Endometrial microvascular endothelial cells (primary cell): Measurements from ENCODE around the gene RORB. TPM values are rescaled to one million over a fixed set of nuclear protein-coding genes. Genes with fewer than 3 reads are reported as not detected.

Experiments used
- in situ Hi-C: cut with HindIII; loops from 2 replicates; pipeline ENCODE4 v1.10.0; 2017; ENCODE audit warnings: low sequenced_read_pairs, low pct_unique_long_range_greater_than_20kb; ENCODE audit errors: inconsistent ontology term
- total RNA-seq: library from RNA; depleted of rRNA; stranded (reverse); fragments of >200 nt; gene quantifications from one replicate; pipeline ENCODE4 v1.2.3, GENCODE V29; 2015; ENCODE audit errors: inconsistent ontology term

RORB gene
- total RNA-seq, 1 donor from 2014 or later, result not detected

DNA sequence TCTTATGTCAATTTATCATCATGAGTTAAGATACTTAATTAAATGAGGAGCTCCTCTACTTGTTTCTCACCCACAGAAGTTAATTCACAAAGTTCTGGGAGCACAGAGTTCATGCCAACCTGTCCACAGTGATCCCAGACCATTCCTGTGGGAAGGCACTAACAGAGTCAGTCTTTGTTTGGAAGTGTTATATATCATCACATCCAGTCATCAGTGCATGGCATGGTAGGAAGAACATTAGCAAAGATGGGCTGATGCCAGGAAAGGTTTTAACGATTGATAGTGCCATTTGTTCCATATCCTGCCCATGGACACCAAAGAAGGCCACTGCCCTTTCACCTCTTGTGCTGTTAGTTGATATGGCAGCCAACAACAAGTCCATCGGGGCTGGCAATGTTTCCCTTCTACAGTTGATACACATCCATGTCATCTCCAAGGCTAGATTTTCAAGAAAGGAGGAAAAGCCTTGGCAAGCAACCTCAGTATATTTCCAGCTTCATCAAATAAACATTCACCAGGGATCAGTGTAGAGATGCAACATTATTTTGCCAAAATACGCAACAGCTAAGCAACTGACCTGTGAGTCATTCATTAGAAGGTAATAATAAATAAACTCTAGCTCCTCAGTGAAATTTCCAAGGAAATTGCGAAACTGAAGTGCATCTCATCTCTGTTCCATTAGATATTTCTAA is 169.6 kb downstream of the RORB start:
- in situ Hi-C loops, result no loop called here

DNA sequence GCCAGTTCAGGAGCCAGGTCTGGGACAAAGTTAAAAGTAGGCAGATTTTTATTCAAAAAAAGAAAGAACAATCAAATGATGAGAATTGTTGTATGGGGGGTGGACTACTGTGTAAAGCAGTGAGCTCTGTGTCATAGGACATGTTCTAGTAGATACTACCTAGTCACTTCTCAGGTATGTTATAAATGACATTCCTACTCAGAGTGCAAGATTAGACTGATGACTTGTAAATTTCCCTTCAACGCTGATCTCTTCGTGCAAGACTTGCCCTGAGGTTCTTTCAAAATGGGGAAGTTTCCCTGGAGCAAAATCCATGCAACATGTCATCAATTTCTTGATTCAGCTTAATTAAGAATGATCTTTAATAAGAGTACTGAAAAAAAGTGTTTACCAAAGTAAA is 175.1 kb downstream of the RORB start:
- in situ Hi-C loops, result no loop called here

DNA sequence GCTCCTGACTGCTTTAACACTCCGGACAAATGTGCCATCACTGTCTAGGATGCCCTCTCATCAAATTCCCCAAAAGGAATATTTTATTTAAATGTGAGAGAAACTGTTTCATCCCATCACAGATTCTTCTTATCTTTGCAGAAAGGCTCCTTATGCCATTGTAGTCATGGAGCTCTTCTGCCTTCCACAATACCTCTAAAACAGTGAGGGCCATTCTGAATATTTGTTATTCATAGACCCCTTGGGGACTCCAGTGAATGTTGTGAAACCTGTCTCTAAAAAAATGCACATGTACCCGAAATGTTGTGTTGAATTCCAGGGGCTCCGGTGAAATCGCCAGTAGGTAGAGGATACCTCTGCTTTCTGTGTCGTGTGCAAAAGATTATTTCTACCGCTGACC is 176.9 kb downstream of the RORB start:
- in situ Hi-C loops, result no loop called here

DNA sequence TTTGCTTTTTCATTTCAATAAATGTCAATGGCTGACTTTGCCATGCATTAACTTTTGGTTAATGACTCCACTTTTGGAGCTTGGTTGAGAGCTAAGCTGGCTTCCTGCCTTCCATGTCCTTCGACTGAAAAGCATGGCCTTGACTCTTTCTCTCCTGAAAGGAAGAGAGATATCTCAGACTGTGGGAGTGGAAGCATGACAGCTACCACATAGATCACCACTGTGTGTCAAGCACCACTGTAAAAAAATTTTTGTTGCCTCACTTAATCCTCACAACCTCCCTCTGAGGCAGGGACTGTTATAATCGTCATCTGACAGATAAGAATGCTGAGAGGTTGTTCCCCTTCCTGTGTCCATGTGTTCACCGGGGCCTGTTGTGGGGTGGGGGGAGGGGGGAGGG is 184.8 kb downstream of the RORB start:
- in situ Hi-C loops, result no loop called here

DNA sequence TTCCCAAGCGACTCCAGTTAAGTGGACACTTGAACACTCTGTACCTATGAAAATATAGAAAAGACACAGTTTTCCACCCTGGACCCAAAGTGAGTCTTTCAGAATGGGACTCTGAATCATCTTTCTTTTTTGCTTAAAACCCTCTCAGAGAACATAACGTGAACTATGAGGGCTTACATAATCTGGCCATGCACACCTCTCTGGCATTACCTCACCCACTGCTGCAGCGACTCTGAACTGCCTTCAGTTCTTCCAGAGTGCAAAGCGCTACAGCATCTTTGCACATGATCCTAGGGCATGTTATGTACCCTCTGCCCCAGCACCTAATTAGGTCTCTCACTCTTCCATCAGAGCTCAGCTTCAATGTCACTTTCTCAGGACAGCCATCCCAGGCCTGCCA is 186.2 kb downstream of the RORB start:
- in situ Hi-C loops, result no loop called here

DNA sequence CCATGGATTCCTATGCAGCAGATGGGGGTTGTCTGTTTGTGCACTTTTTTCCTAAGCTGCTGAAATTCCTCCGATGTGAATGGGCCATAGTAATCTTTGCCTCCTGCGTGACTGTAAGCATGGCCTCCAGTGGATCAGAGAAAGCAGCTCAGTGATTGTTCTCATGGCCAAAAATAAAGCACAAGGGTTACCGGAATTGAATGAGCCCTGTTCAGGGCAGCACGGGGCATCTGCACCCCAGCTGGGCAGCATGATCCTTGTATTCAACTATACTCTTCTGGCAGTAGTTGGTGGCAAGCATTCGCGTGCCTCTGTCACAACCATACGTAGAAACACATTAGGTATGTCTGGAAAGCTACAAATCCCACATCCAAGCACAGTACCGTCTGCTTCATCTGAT is 193.9 kb downstream of the RORB start:
- in situ Hi-C loops, result no loop called here

DNA sequence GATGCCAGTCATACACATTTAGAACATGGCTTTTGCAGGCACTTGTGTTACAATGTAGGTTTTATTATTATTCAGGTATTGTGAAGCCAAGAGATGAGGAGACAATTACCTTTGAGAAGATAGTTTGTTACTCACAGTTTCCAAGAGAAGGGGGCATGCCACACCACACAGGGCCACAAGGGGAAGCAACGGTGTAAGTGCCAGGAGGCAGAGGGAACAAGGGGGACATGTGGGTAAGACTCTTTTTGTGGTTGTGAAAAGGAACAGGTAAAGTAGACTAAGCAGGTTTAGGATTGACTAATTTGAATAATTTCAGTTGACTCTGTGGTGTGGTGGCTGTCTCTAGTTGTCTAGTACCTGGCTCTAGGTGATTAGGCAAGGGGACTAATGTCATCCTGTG is 199.4 kb downstream of the RORB start:
- in situ Hi-C loops, result no loop called here

DNA sequence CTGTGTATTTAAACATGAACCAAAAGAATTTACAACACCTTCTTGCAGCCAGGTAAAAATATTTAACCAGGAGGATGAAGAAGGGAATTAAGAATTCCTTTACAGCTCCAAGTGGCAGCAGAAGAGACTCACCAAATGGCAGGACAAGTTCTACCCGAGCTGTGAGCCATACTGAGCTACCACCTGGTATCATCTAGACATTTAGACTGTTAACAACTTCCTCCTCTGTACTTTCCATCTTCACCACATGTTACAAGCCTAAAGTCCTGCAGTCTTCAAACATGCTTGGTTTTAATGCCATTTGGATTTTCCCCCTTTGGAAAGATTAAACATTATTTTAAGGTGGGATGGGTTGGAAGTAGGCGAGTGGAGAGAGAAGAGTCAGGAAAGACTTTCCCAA is 200.4 kb downstream of the RORB start:
- in situ Hi-C loops, result no loop called here

DNA sequence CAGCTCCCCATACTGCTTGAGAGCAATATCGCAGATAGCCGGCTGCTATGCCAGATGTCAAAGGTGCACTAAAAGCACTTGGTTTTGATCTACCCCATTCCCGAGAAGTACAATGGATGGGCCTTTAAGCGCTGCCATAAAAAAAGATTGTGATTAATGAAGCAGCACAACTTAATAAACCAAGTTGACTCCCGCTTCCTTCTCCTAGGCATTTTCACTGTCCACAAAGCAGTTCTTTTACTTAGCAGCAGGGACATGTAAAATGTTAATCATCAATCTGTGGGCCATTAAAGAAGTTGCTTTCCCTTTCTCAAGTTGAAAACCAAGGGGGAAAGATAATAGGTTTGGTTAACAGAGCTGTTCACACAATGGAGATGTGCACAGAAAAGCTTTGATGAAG is 214.2 kb downstream of the RORB start:
- in situ Hi-C loops, result no loop called here

DNA sequence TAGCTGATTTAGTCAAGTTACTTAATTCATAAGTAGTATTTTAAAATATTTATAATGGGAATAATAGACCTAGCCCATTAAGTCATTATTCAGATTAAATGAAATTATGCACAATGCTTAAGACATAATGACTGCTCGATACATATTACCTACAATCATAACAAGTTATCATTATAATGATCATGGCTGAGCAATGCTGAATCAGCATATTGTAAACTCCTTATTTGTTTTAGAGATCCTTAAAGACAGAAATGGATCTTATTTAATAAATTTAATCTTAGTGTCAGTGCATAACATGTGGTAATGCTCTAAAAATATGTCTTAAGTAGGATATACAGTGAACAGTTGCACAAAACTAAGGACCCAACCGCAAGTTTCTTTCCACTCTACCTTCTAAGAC is 221.6 kb downstream of the RORB start:
- in situ Hi-C loops, result no loop called here

DNA sequence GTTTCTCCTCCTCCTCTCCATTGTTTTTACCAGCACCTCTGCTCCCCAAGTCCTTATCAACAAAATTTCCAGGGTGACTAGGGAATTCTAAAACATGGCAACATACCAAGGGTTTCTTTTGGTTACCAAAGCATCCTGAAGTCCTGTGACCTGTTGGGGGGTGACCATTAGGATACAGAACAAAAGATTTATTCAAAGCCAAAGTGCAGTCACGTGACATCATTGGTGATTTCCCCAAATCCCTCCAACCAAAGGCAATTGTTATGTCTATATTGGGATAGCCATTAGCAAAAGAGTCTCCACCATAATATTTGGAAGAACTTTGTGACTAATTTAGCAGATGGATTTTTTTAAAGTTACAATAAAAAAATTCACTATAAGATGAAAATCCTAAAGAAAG is 222.2 kb downstream of the RORB start:
- in situ Hi-C loops, result no loop called here

DNA sequence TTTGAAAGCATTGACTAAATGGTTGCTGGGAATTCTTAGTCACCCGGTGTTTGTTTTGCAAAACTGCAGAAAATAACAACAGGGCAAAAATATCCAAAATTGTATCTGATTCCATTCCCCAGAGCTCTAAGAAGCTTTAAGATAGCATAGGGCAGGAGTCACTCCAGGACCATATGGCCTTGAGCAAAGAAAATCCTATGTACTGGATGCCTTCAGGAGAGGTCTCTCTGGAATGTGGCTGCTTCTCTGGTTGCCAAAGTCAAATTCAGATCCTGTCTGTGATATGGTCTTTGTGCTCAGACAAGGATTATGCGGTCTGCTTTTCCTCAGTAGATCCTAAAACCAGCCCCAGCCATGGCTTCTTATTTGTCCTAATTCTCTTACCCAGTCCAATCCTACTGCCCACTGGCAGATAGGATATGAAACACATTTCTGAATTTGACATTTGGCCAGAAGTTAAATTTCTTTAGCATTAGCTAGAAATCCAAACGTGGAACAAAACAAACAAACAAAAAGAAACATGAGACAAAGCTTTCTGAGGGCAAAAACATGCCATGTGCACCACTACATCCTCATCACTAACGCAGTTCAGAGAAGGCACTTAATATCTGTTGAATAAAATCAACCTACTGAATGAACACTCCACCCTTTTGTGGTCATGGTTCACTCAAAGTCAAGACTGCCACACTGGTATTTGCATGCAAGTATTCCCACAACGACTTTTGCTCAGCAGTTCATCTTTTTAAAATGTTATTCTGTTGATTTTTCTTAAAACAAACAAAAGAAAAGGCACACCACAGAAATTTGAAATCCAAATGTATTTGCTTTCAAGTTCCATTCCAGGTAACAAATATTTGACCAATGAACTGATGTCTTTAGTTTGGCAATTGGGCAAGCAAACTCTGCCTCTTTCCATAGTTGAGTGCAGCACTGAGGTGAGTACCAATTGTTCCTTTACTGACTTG is 224.8 kb downstream of the RORB start:
- in situ Hi-C loops, result no loop called here

DNA sequence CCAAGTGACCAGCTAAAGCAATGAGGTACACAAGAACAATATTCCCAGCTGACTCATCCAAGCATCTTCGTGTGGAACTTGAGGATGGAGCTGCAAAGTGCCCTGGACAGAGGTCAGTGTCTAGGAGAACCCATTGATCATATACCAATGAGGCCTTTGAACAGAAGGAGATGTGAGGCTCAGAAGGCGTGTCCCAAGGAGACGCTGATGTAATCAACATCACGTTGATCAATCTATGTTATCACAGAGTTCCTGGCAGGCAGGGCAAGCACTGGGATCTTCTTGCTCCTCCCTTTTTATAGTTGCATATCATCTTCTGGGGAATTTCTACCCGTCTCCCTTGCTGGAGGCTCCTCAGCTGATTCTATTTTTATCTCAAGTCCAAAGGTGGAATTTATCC is 227.2 kb downstream of the RORB start:
- in situ Hi-C loops, result no loop called here

DNA sequence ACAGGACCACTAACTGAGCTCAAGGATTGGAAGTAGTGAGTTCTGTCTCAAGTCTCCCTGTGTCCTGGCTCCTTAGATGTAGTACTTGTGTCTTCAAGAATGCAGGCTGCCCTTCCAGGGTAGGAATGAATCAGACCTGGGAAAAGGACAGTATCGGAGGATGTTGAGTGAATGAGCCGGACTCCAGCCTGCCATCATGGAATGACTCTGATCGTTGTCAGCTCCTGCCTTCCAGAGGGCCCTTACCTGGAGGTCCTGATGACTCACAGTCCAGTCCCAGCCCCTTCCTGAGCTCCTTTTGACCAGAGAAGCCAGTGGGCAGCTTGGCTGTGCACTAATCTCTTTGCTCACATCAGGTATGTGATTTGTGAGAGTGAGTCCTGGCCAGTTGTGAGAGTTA is 229.4 kb downstream of the RORB start:
- in situ Hi-C loops, result no loop called here

DNA sequence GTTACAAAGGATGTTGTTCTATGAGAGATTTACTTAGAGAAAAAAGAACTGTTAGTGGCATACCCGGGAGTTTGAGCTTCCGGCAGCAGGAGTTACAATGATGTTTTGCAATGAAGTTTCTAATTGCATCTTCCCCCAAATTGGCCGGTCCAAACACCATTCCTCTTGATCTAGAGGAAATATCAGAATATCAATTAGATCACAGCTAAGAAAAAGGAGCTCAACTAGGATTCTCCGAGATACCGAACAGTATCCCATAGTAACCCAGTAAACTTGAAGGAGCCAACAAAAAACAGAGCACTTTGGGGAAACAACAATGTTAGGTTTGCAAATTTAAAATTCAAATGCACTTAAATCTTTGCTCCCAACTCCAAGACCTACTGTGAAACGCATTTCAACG is 231.0 kb downstream of the RORB start:
- in situ Hi-C loops, result no loop called here

DNA sequence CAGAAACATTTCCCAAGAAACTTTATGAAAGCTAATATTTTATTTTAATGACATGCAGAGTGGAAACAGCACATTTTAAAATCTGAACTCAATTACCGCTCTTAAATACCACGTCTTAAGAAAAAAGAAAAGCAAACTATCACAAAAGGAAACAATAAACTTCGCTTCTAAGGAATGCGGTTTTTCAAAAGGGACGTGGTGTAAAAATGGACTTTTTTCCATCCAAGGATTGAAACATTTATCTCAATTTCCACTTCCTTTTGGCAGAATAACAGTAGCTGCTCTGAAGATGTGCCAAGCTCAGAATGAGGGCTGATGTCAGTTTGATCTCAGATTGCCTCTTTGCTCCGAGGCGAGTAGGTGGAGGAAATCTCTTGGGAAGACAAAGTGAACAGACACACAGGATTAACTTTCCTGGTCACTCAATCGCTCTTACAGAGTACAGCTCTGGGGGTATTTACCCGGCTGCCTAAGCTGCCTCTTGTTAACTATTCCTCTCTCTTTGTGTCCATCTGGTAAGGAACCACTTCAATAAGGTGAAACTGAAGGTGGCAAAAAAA is 232.1 kb downstream of the RORB start:
- in situ Hi-C loops, result no loop called here

DNA sequence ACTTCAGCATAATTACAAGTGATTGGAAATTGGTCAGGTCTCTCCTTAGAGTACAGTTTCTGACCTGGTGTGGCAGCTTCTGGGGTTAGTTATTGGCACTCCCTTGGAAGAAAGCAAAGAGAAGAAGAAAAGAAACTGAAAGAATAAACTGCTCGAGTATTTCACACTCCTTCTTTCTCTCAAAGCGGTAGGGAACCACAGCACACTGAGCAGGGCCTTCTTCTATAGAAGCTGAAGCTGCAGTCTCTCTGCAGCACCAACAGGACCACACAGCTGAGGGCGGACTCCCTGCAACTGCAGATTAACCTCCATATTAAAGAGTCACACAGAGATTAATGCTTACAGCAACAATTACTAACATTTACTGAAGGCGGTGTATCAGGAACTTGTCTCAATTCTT is 238.6 kb downstream of the RORB start:
- in situ Hi-C loops, result no loop called here

DNA sequence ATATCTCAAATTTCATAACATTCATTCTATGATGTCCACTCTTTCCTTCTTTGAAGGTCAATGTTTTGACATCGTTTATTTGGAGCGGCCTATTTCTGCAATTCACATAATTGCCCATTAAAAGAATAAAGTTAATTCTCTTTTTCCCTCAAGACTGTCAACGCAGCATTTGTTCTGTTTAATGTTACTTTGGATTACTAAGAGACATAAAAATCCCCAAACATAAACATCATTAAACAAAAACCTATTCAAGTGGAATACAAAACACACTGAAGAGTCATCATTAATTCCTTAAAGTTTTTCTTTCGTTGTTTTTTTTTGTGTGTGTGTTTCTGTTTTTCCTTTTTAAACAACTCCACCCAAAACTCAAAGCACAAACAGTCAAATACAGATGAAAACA is 239.5 kb downstream of the RORB start:
- in situ Hi-C loops, result no loop called here

DNA sequence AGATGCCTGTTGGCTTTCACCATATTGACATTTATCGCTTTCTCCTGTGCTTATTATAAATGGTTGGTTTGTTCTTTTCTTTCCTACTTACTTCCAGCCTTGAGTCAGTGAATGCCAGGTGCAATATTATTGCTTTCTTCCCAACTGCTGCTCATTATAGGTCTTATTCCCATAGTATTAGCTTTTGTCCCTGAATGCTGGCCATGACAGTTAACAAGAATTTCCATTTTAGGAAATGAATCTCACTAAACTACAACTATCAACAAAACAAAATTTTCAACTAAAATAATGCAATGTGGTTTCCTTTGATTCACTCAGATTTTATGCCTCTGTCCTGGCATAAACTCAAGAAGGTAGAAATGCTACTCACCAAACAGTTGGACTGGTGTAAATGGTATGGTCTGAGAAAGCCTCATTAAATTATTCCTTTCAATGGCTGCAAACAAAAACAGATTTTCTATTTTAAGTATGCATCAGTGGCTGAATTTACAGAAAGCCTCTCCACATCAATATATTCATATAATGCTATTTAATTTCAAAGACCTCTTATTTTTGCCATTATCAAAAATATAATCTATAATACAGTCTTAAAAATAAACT is 245.2 kb downstream of the RORB start:
- in situ Hi-C loops, result no loop called here
